Tibial artery (tissue), 4 donors: Measurements from ENCODE around the gene ST8SIA6.
A peak's percentile ranks its signal among the peaks of the same experiment; 100 is the strongest.

Source experiments
- DNase-seq, 2 donors: peaks; one replicate each; pipeline ENCODE4 v3.0.0-alpha.2; 2019
- H3K27ac ChIP-seq, 2 donors: fragments of 200-600 bp; sonication (generic) in 1 of 2; 1 replicate in 1 of 2; 2 replicates in 1 of 2; pipeline ENCODE4 v1.5.1; 2018 to 2019; ENCODE audit warnings: mild to moderate bottlenecking in 1 of 2
- H3K27me3 ChIP-seq, 2 donors: fragments of 200-600 bp; sonication (generic) in 1 of 2; one replicate each; pipeline versions ENCODE4 v1.5.1 to v1.6.0; 2016 to 2019
- H3K36me3 ChIP-seq, 3 donors: fragments of 200-600 bp; sonication (generic) in 2 of 3; one replicate each; pipeline ENCODE4 v1.5.1; 2016 to 2019; ENCODE audit warnings: mild to moderate bottlenecking in 2 of 3
- H3K4me1 ChIP-seq, 4 donors: fragments of 200-600 bp; sonication (generic) in 2 of 4; 1 replicate in 3 of 4; 2 replicates in 1 of 4; pipeline ENCODE4 v1.5.1; 2016 to 2019
- H3K4me3 ChIP-seq, 2 donors: fragments of 200-600 bp; sonication (generic) in 1 of 2; 1 replicate in 1 of 2; 2 replicates in 1 of 2; pipeline ENCODE4 v1.5.1; 2018 to 2019; ENCODE audit warnings: mild to moderate bottlenecking in 2 of 2
- H3K9me3 ChIP-seq, 3 donors: fragments of 200-600 bp; sonication (generic) in 1 of 3; one replicate each; pipeline ENCODE4 v1.5.1; 2016 to 2019
- CTCF ChIP-seq, 2 experiments: fragments of 200-600 bp in 1 of 2; fragments of 450-650 bp in 1 of 2; IDR thresholded peaks; one replicate each; pipeline ENCODE4 v1.5.1; 2017 to 2019; ENCODE audit warnings: antibody characterized with exemption in 2 of 2, mild to moderate bottlenecking in 1 of 2, moderate library complexity in 1 of 2
- intact Hi-C: fragments of 100-400 bp; cut with DNase I; formaldehyde crosslinking; loops from one replicate; pipeline ENCODE4 v1.15.0; 2023; ENCODE audit warnings: low total_unique reads

Gene ST8SIA6

GRCh38 chr10:17456032-17456548 is 1.7 kb upstream of the ST8SIA6 start:
- no peak for TF ChIP-seq CTCF (IDR thresholded peaks at IDR 0.05)
- Histone ChIP-seq H3K27ac (no peak overlapping the region), H3K4me1 (peaks cover 0 to 23% (median 16%) of the 10 kb centered on the region in 4 donors), H3K9me3 (no peaks in the 10 kb centered on the region), H3K4me3 (no peak overlapping the region), H3K27me3 (peaks cover 0 to 11% of the 10 kb centered on the region in 2 donors), H3K36me3 (no peaks in the 10 kb centered on the region)
- intact Hi-C loops = no loop called here
- no peak for DNase-seq

- no peak for TF ChIP-seq CTCF (IDR thresholded peaks at IDR 0.05)
- Histone ChIP-seq H3K4me3 (no peak overlapping the region), H3K4me1 (peaks cover 0 to 21% (median 16%) of the 10 kb centered on the region in 4 donors), H3K27me3 (peaks cover 0 to 11% of the 10 kb centered on the region in 2 donors), H3K36me3 (peaks cover 0 to under 1% (median 0%) of the 10 kb centered on the region in 3 donors), H3K9me3 (peaks cover 0 to 6% (median 0%) of the 10 kb centered on the region in 3 donors), H3K27ac (no peak overlapping the region)
- no peak for DNase-seq
- intact Hi-C loops = no loop called here
Observed at GRCh38 chr10:17455015-17455520, 673 bp upstream of the ST8SIA6 start.

DNA sequence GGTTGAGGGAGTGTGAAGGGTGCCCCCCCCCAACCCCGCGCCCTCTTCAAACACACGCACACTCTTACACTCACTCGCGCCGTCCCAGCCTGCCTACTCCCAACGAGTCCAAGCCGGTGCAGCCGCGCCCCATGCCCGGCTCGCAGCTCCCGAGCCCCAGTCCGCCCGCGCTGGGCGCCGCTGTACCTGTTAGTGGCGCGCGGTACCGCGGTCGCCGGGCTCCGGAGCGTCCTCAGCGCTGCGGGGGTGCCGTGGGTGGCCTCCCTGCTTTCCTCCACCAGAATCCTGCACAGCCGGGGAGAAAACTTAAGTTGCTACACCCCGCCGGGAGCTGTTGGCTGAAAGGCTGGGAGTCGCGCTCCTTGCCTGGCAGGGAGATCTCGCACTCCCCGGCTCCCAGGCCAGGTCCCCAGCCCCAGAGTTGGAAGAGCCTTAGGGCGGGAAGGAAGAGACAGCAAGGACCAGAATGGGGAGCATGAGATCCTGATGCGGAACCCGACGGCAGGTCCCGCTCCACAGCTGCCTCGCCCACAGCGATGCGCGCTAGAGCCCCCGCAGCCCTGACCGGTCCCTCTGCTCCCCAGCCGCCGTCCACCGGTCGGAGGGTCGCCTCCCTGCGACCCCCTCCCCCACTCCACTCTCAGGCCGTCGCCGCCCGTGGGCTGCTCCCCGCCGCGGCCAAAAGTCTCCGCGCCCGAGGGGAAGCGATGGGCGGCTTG is 863 bp downstream of the ST8SIA6 start:
- no peak overlapping the region for H3K27ac ChIP-seq
- peaks cover 0 to 20% (median 7%) of the 10 kb centered on the region in 3 donors for H3K9me3 ChIP-seq
- peaks cover 0 to 7% (median 0%) of the 10 kb centered on the region in 3 donors for H3K36me3 ChIP-seq
- TF ChIP-seq CTCF (IDR thresholded peaks at IDR 0.05) = no peak
- H3K4me3 ChIP-seq = peak overlapping the region; percentile 42 to 47
- peaks cover 0 to 19% (median 15%) of the 10 kb centered on the region in 4 donors for H3K4me1 ChIP-seq
- intact Hi-C loops = no loop called here
- peak in 1 of 2 donors; percentile 31 for DNase-seq
- peaks cover 0 to 11% of the 10 kb centered on the region in 2 donors for H3K27me3 ChIP-seq

- no peak for TF ChIP-seq CTCF (IDR thresholded peaks at IDR 0.05)
- H3K36me3 ChIP-seq = peaks cover 0 to 7% (median 0%) of the 10 kb centered on the region in 3 donors
- H3K9me3 ChIP-seq = peaks cover 0 to 26% (median 13%) of the 10 kb centered on the region in 3 donors
- H3K4me3 ChIP-seq = peak overlapping the region; percentile 42 to 47
- peaks cover 0 to 11% of the 10 kb centered on the region in 2 donors for H3K27me3 ChIP-seq
- H3K4me1 ChIP-seq = peaks cover 0 to 19% (median 15%) of the 10 kb centered on the region in 4 donors
- no peak for DNase-seq
- H3K27ac ChIP-seq = no peak overlapping the region
- intact Hi-C loops = no loop called here
Observed at GRCh38 chr10:17453035-17453372, 1.4 kb downstream of the ST8SIA6 start.

GRCh38 chr10:17452060-17452841 is 2.1 kb downstream of the ST8SIA6 start:
- Histone ChIP-seq H3K9me3 (peaks cover 0 to 29% (median 16%) of the 10 kb centered on the region in 3 donors), H3K4me3 (no peak overlapping the region), H3K4me1 (peaks cover 0 to 19% (median 15%) of the 10 kb centered on the region in 4 donors), H3K27me3 (peaks cover 0 to 9% of the 10 kb centered on the region in 2 donors), H3K27ac (no peak overlapping the region), H3K36me3 (peaks cover 0 to 7% (median 0%) of the 10 kb centered on the region in 3 donors)
- intact Hi-C loops = no loop called here
- DNase-seq = no peak
- no peak for TF ChIP-seq CTCF (IDR thresholded peaks at IDR 0.05)
